GM19468 (cell line): Measurements from ENCODE around the gene ROM1.
"Not testable (repeated sequence)": the region's sequence is repeated elsewhere in the genome, so short reads cannot be mapped to it uniquely, and the experiment has no call there.

ENCODE experiments used
- ATAC-seq: cut with Tn5 transposase; IDR thresholded peaks from one replicate; pipeline ENCODE4 v1.9.1; 2021; ENCODE audit warnings: mild to moderate bottlenecking, moderate library complexity, moderate number of reproducible peaks; ENCODE audit not compliant: unreplicated experiment; ENCODE audit errors: extremely low read depth

The ROM1 gene

DNA sequence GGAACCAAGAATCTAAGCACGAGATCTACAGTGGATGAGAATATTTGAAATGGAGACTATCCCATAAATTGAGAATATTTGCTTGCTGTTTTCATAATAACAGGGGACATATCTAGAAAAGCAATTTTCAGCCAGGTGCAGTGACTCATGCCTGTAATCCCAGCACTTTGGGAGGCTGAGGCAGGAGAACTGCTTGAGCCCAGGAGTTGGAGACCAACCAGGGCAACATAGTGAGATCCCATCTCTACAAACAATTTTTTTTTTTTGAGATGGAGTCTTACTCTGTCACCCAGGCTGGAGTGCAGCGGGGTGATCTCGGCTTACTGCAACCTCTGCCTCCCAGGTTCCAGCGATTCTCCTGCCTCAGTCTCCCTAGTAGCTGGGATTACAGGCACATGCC lies 31.3 kb upstream of the ROM1 start:
- not testable (repeated sequence) for ATAC-seq

DNA sequence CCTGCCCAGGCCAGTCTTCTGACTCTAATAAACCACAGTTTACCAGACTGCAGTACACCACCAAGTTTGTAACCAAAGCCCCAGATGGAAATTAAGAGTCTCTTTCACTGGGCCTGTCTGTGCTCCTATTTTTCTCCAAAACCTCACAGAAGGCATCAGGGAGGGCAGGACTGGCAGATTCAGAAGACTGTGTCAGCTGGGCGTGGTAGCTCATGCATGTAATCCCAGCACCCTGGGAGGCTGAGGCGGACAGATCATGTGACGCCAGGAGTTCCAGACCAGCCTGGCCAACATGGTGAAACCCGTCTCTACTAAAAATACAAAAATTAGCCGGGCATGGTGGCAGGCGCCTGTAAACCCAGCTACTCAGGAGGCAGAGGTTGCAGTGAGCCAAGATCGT lies 27.7 kb upstream of the ROM1 start:
- not testable (repeated sequence) for ATAC-seq

DNA sequence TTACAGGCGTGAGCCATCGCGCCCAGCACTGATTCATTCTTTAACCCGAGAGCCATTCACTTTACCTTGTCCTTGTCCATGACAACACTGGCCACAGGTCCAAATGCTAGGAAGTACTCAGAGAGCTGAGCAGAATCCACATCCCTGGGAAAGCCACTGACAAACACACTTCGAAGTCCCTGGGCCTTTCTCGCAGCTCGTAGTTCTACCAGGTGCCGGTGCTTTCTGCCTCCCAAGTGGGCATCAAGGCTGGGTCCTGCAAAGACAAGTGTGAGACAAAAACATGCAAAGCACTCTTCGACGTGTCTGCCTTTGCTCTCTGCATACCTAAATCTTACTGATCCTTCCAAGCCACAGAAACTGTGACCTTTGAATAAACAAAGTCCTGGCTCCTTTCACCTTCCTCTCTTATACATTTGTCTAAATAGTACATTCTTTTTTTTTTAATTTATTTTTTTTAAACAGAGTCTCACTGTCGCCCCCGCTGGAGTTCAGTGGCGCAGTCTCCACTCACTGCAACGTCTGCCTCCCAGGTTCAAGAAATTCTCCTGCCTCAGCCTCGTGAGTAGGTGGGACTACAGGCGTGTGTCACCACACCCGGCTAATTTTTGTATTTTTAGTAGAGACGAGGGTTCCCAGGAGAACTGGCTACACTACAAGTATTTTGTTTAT lies 24.0 kb upstream of the ROM1 start:
- no peak for ATAC-seq

DNA sequence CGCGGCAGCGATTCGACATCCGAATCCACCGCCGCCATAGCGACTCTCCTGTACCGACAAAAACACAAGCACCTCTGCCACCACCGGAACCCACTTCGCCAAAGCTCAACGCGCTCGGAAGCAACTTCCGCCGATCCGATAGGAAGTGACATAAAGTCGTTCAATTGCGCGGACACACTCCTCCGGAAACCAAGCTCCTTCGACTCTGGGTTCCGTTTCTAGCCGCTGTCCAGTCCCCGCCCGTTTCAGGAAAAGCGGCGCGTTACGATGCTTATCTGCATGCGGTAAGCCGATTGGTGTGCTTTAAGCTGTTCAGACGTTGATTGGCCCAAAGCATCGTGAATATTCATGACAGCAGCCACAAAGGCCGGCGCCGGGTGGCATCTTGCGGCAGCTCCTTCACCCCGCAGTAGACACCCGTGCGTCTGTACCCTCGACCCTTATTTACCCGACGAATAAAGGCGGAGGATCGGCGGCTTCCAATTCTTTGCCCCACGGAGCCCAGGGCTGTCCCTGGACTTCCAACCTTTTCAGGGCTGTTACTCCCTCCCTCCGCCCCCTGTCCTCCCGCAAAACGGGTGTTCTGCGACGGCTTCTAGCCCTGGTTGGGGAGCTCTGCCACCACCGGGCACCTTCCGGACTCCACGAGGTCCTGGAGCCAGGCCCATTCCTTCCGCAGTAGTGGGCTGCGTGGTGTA lies 21.5 kb upstream of the ROM1 start, which contains the start of gene TUT1:
Gene TUT1 (minus strand): TSS at position 76 of the 698 bp plus-strand sequence. CDS start 38 bp downstream, at position 38.
- peak; percentile 83 for ATAC-seq

DNA sequence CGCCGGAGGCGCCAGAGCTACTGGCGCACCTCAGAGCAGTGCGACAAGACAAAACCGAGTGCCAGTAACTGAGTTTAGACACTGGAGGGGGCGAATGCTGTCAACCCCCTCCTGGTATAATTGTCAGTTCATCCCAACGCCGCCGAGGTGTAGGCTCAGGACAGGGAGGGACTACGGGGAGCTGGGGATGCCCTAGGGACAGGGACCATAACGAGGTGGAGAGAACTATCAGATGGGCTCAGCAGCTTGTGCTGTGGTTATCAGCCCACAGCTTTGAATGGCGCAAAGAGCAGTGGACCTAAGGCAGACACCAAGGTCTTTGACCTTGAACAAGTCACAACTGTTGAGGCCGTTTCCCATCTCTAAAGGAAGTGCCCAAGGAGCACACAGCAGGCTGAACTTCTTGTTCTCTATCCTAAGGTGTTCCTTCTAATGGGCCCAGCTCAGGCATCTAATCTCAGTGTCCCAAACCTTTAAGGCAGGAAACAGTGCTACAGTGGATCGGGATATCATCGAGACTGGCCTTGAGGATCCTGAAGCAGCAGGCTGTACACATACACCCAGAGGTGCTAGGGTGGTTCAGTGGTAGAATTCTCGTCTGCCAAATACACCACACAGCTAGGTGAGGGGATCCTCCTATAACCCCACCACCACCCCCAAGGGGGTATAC lies 20.8 kb upstream of the ROM1 start:
- ATAC-seq, result no peak

DNA sequence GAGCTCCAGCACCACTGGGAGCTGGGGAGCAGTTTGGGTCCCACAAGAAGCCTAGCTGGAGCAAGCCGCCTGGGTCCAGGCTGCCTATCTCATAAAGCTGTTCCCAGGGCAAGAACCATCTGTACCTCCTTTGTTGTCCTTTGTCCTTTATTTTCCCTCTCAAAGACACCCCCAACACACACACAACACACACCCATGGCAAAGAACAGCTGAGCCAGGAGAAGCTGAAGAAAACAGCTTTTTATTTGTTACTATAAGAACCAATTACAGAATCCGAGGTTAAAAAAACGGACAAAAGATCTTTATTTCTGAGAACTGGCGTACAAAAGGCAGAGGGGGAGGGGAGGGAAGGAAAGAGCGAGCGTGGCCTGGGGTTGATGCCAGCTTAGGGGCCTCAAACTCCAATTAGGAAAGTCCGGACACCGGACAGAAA lies 20.1 kb upstream of the ROM1 start:
- no peak for ATAC-seq

DNA sequence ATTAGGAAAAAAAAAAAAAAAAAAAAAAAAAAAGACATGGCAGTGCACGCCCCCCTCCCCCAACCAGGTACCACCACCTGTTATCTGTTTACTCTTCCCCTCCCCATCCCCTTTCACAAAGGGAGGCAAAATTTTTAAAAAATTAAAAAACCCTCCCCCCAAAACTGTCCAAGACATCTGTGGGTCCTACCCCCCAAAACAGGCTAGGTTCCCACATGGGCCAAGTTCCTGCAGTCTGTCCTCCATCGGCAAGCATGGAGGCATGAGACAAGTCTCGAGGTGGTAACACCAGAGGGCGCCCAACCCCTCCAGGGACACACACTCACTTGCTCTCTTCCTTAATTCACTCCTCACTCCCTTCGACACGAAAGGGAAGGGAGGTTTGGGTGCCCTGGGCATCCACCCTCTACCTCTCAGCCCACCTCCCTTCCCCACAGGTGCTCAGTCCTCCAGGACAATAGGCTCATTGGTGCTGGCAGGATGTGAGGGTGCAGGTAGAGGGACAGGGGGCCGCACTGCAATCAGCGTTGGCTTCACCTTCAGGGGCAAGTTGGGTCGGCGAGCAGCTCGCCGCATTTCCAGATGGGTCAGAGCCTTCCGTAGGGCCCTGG lies 19.5 kb upstream of the ROM1 start:
- no peak for ATAC-seq

DNA sequence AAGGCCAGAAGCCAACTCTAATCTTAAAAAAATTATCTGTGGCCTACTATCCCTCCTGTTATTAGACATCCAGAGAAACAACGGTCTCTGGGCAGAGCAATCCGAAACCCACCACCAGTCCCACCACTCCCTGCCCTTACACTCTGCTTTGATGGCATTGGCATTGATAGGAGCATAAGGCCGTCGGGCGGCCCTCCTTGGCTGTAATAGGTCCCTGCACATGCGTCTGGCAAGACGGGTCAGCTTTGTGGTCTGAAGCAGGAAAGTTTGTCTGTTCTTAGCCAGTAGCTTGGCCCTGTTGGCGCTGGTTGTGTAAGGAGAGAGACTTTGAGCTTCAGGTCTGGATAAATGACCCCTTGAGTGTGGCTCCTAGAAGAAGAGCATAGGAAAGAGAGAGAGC lies 17.9 kb upstream of the ROM1 start:
- no peak for ATAC-seq

DNA sequence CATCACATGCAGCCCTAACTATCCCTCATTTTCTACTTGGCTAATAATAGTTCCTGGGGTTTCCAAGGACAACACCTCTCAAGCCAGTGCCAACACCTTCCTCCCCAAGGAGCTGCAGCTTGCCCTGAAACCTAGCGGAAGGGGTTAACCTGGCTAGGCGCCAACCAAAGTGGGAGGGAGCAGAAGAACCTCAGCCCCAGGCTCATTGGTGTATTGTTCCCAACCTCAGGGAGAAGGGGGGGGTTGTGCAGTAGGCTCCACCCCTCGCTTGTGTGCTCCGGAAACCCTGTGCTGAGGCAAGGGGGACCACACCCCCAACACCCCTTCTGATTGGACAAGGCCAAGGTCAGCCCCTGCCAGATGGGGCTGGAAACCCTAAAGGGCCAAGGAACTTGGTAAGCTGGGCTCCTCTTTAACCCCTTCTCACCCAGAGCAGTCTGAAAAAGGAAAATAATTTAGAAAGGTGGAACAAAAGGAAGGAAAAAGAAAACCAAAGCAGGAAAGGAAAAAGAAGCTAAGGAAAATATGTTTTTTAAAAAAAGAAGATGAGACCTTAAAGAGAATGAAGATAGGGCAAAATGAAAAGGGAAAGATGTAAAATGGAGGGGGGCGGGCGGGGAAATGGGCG lies 13.9 kb upstream of the ROM1 start:
- ATAC-seq, result no peak

DNA sequence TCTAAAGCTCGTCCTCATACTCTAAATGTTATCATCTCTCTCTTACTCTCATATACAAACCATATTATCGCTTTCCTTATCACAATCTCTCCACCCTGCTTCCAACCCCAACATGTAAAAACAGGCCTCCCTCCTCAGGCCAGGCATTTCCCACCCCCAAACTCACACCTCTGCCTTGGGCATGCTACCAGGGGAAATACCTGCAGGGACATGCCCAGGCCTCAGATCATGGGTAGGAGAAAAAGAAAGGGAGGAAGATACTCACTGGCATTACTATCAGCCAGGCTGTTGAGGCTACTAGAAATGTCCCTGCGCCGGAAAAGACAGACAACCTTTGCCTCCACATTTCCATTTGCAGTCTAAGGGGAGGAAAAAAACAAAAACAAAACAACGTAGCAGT lies 13.2 kb upstream of the ROM1 start:
- ATAC-seq, result no peak

DNA sequence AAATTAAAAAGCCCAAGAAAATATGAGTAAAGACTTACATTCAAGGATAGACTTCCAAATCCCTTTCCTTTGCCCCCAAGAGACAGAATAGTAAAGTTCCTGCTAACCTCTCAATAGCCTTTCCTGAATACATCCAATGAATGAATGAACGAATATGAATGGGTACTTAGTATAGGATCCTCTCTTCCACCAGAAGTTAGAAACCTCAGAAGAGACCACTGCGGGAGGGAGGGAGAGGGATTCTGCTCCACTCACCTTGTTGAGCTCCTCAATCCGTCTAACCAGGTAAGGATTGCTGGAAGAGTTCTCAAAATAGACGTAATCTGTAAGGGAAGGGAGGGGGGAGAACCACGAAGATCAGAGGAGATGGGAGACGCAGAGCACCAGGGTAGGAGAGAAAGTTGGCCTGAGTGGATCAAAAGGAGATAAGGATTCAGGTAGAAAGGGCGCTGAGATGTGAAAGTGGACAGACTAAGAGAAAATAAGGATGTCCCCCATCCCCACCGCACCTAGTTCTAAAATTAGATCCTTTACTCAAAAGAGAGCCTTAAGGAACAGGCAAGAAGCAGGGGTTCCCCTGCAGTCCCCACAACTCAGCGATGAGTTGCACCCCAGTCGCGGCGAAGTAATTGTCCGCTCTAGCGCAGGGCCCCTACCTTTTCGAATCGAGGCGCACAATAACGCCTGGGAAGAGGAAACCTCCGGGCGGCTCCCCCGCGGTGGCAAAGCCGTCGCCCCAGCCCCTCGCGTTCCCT lies 12.5 kb upstream of the ROM1 start:
- no peak for ATAC-seq

DNA sequence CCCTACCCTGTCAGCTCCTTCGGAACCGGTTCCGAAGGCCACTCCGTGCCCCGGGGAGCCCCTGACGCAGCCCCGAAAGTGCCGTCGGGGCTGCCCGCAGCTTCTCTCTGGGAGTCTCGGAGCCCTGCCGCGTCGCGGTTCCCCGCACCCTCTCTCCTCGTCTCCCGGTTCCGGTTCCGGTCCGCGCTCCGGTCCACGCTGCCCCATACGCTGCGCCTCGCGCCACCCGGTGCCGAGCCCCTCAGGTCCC lies 12.0 kb upstream of the ROM1 start:
- no peak for ATAC-seq

DNA sequence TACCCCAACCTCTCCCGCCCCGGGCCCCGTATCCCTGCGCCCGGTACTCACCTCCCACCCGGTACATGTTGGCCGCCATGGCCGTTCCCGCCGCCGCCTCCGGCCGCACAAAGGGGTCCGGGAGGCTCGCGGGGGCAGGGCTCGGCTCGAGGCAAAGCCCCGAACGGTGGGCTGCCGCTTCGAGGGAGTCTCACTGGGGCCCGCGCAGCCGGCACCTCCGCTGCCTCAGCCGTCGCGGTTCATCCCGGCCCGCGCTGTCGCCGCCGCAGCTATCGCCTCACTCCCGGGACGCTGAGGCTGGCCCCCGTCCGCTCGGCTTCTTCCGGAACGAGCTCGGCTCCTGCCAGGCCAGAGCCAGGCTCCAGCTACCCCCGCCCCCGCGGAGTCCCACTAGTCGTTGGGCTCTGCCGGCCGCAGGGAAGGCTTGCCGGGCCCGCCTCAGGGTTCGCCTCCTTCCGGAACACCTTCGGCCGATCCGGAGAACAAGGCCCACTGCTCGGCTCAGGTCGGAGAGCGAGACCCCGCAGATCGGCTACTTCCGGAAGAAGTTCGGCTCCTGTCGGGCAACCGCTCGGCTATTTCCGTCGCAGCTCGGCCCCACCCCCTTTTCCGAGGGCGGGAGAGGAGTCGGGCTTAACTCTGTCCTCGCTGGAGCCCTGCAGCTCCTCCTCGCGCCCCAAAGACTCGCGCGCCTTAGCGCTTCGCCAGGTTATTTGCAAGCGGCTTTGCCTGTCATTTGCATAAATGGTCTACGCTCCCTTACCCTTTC lies 11.5 kb upstream of the ROM1 start, which contains the start of gene MTA2:
Gene MTA2 (minus strand): TSS at position 494 of the 769 bp plus-strand sequence. CDS start 415 bp downstream, at position 79.
- peak; percentile 51 for ATAC-seq

DNA sequence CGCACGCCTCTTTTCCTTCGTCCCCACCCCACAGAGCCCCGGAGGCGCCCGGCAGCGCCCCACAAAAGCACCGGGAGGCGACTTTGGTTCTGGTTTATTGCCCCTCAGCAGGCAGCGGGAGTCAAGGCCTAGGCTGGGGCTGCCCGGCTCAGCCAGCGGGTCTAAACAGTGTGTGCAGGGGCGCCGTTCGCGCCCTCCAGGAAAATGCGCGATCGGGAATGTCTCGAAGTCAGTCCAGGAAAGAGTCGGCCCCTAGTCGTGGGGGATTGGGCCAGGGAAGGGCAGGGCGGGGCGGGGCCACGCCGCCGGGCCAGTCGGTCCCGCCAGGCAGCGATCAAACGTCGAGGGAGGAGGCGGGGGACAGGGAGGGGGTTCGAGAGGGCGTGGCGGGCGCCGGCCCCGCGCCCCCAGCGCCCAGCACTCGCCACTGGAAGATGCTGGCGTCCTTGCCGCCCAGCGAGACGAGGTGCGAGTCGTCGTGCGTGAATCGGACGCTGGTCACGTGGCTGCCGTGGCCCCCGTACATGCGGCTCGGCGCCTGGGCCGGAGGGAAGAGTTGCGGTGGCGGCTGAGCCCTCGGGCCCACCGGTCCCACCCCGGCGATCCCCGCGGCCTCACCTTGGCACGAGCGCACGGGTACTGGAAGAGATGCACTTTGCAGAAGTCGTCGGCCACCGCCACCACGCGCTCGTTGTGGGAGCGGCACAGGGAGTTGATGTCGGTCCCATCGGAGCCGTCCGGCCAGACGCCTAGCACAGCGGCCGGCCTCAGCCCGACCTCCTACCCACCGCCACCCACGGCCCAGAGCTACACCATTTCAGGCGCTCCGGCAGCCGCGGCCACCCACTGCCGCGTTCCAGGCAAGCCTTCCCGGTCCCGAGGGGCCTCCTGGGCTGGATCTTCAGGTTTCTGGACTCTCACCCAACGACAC lies 10.7 kb upstream of the ROM1 start:
- ATAC-seq, result no peak

DNA sequence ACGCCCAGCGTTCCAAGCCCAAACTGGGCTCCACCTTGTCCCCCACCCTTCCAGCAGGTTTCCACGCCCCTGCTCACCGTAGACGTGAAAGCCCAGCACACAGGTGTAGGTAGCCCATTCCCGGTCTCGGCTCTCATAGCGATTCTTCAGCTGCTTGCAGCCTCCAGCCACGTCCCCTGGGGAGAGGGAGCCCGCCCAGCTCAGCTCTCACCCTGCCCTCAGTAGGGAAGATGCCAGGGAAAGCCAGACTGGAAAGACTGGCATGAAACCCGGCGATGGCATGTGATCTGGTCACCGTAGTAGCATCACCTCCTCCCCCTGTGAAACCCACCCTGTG lies 10.0 kb upstream of the ROM1 start:
- ATAC-seq, result no peak

DNA sequence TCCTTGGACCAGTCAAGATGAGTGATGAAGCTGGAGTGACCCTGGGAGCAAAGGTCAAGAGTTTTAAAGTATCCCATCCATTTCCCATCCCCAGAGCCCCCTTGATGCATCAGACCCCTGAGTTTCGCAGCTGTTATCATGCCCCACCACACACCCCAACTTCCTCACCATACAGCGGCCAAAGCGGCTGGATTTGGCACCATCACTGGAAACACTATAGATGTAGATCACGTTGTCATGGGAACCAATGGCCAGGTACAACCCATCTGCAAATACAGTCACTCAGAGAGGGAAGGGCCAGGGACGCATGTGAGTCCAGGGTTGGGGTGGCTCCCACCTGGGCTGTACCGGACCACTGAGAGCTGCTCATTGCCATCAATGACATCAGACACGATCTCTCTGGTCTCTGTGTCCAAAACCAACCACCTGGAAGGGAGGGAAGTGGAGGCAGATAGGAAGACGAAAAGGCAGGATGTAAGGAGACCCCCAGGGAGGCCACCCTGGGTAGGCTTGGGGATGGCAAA lies 9.2 kb upstream of the ROM1 start:
- ATAC-seq, result no peak

DNA sequence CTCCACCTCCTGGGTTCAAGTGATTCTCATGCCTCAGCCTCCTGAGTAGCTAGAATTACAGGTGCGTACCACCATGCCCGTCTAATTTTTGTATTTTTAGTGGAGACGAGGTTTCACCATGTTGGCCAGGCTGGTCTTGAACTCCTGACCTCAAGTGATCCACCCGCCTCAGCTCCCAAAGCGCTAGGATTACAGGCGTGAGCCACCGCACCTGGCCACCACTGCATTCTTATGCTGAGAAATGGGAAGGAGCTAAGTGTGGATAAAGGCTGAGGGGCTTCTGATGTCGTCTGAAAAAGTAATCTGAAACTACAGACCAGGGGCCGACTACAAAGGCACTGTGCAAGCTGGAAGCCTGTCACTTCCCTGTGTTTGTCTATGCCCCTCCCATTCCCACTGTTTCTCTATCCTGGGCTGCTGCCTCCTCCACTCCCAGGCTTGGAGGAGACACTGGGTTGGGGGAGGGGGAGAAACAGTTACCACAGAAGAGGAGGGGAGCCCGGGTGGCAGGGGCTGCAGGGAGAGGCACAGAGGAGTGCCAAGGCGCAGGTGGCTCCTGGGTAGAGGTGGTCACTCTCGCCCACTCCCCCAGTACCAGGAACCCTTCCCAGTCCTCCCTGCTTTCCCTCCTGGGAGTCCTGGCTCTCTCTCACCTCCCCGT lies 8.5 kb upstream of the ROM1 start:
- ATAC-seq, result no peak

DNA sequence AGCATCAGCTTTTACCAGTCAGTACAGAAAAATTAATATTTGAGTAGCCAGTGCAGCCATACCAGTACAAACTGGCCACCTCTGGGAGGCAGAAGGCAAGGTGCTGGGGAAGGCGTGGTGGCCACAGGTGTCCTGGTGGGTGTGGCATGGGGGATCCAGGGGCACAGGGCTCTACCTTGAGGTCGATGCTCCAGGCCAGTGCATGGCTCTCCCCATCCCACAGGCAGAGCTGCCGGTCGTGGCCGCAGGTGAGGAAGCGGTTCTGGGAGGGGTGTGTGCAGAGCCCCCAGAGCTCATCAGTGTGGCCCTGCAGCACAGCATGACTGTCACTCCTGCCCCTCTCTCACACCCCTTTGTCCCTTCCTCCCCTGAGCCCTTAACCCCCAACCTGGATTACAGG lies 7.6 kb upstream of the ROM1 start:
- no peak for ATAC-seq
